ENCODE results near the gene POFUT1.
A peak's percentile ranks its signal among the peaks of the same experiment; 100 is the strongest.
"Not testable (repeated sequence)": the region's sequence is repeated elsewhere in the genome, so short reads cannot be mapped to it uniquely, and the experiment has no call there.

The POFUT1 gene

GRCh38 chr20:32207626-32208498 is at the start of gene POFUT1, which contains the start of gene PLAGL2:
TSS of gene POFUT1 (plus strand) at chr20:32207880. CDS start at chr20:32207942, 62 bp downstream.
TSS of gene PLAGL2 (minus strand) at chr20:32207743. CDS start at chr20:32202178, 5,565 bp downstream.
- H3K27ac ChIP-seq, result peak within 1 kb of the TSS; percentile 98
- no peak for DNase-seq (ENCODE audit: low read depth, low spot score)

- no peak for DNase-seq (ENCODE audit: low read depth, low spot score)
- H3K27ac ChIP-seq, result peak overlapping the region; percentile 66
Observed at GRCh38 chr20:32158351-32158750, 49.3 kb upstream of the POFUT1 start.

GRCh38 chr20:32158943-32159660 is 48.6 kb upstream of the POFUT1 start:
- peak overlapping the region; percentile 66 for H3K27ac ChIP-seq
- DNase-seq (ENCODE audit: low read depth, low spot score), result peak; percentile 10

- no peak for DNase-seq (ENCODE audit: low read depth, low spot score)
- peak overlapping the region; percentile 66 for H3K27ac ChIP-seq
Observed at GRCh38 chr20:32159766-32160221, 47.9 kb upstream of the POFUT1 start.

GRCh38 chr20:32160341-32160740 is 47.3 kb upstream of the POFUT1 start:
- H3K27ac ChIP-seq, result no peak overlapping the region

GRCh38 chr20:32162351-32162750 is 45.3 kb upstream of the POFUT1 start:
- H3K27ac ChIP-seq, result no peak overlapping the region
- no peak for DNase-seq (ENCODE audit: low read depth, low spot score)

More at GRCh38 chr20:32160341-32160740, 47.3 kb upstream of the POFUT1 start:
- DNase-seq (ENCODE audit: low read depth, low spot score), result no peak

GRCh38 chr20:32163951-32164350 is 43.7 kb upstream of the POFUT1 start:
- H3K27ac ChIP-seq, result no peak overlapping the region

GRCh38 chr20:32164984-32165735 is 42.5 kb upstream of the POFUT1 start:
- no peak for DNase-seq (ENCODE audit: low read depth, low spot score)
- no peak overlapping the region for H3K27ac ChIP-seq

More at GRCh38 chr20:32163951-32164350, 43.7 kb upstream of the POFUT1 start:
- no peak for DNase-seq (ENCODE audit: low read depth, low spot score)

- no peak overlapping the region for H3K27ac ChIP-seq
- DNase-seq (ENCODE audit: low read depth, low spot score), result no peak
Observed at GRCh38 chr20:32165836-32166545, 41.7 kb upstream of the POFUT1 start.

GRCh38 chr20:32167552-32167951 is 40.1 kb upstream of the POFUT1 start:
- DNase-seq (ENCODE audit: low read depth, low spot score), result no peak
- H3K27ac ChIP-seq, result no peak overlapping the region

- H3K27ac ChIP-seq, result no peak overlapping the region
- no peak for DNase-seq (ENCODE audit: low read depth, low spot score)
Observed at GRCh38 chr20:32168184-32168910, 39.3 kb upstream of the POFUT1 start.

- not testable (repeated sequence) for H3K27ac ChIP-seq; DNase-seq (ENCODE audit: low read depth, low spot score)
Observed at GRCh38 chr20:32177696-32178095, 30.0 kb upstream of the POFUT1 start.

- no peak for DNase-seq (ENCODE audit: low read depth, low spot score)
- H3K27ac ChIP-seq, result no peak overlapping the region
Observed at GRCh38 chr20:32179515-32179914, 28.2 kb upstream of the POFUT1 start.

- DNase-seq (ENCODE audit: low read depth, low spot score), result no peak
- H3K27ac ChIP-seq, result no peak overlapping the region
Observed at GRCh38 chr20:32179934-32180333, 27.7 kb upstream of the POFUT1 start.

- no peak overlapping the region for H3K27ac ChIP-seq
- DNase-seq (ENCODE audit: low read depth, low spot score), result no peak
Observed at GRCh38 chr20:32181606-32182005, 26.1 kb upstream of the POFUT1 start.

- no peak for DNase-seq (ENCODE audit: low read depth, low spot score)
- no peak overlapping the region for H3K27ac ChIP-seq
Observed at GRCh38 chr20:32183947-32184635, 23.6 kb upstream of the POFUT1 start.

GRCh38 chr20:32184961-32185603 is 22.6 kb upstream of the POFUT1 start:
- H3K27ac ChIP-seq, result no peak overlapping the region
- DNase-seq (ENCODE audit: low read depth, low spot score), result no peak

- no peak for DNase-seq (ENCODE audit: low read depth, low spot score)
- no peak overlapping the region for H3K27ac ChIP-seq
Observed at GRCh38 chr20:32186506-32186905, 21.2 kb upstream of the POFUT1 start.
